ENCODE results near the gene FHOD3.

DNA sequence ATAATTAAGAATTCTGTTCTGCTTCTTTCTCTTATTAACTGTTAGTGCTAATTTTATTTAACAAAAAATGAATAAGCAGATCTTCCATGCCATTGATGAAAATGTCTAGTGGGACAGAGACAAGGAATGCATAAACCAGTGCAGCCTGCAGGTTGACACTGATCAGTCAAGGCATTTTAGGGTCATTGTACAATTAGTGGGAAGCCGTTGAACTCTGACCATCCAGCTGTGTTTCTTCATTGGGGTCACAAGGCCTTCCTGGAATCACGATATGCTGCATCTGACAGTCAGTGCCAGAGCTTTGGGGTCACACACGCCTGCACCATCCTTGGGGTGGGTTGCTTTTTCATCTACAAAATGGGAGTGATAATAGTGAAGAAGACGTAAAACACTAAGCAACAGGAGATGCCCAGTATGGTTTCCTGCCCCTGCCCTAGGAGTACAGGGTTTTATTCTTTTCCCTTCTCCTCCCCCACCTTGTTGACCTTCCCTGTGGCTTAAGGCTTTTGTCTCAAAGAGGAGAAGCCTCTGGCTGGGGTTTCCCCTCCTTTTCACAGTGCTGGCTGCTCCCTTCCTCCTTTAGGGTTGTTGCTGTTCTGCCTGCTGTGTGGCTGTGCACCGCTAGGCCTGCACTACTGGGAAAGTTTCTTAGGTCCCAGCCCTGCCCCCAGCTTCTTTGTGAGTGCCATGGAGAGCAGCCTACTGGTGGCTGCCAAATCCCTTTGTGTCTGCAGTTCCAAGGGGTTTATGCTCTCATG is 285.7 kb downstream of the FHOD3 start:
- TF ChIP-seq POLR2A (IDR thresholded peaks at IDR 0.05): no peak
- TF ChIP-seq, protein P1, sequence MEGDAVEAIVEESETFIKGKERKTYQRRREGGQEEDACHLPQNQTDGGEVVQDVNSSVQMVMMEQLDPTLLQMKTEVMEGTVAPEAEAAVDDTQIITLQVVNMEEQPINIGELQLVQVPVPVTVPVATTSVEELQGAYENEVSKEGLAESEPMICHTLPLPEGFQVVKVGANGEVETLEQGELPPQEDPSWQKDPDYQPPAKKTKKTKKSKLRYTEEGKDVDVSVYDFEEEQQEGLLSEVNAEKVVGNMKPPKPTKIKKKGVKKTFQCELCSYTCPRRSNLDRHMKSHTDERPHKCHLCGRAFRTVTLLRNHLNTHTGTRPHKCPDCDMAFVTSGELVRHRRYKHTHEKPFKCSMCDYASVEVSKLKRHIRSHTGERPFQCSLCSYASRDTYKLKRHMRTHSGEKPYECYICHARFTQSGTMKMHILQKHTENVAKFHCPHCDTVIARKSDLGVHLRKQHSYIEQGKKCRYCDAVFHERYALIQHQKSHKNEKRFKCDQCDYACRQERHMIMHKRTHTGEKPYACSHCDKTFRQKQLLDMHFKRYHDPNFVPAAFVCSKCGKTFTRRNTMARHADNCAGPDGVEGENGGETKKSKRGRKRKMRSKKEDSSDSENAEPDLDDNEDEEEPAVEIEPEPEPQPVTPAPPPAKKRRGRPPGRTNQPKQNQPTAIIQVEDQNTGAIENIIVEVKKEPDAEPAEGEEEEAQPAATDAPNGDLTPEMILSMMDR (IDR thresholded peaks at IDR 0.05): no peak
